Measurements from ENCODE around the gene SKOR1.

SKOR1 gene

GRCh38 chr15:67849538-67849937 lies 24.2 kb downstream of the SKOR1 start:
- H3K27me3 ChIP-seq (ENCODE audit: insufficient read depth, insufficient read length), result no peaks in the 10 kb centered on the region
- H3K4me1 ChIP-seq (ENCODE audit: insufficient read depth, insufficient read length), result peaks cover 6% of the 10 kb centered on the region
- TF ChIP-seq YY1 (IDR thresholded peaks at IDR 0.05; ENCODE audit: insufficient read depth, insufficient read length) (no peak), ZNF274 (IDR thresholded peaks at IDR 0.05; ENCODE audit: low read depth, low read length) (no peak), SUZ12 (IDR thresholded peaks at IDR 0.05; ENCODE audit: extremely low read depth, insufficient read depth, insufficient read length) (no peak)

GRCh38 chr15:67850336-67850735 lies 25.0 kb downstream of the SKOR1 start:
- no peak for DNase-seq (ENCODE audit: low read depth, low spot score)
- Histone ChIP-seq H3K36me3 (ENCODE audit: insufficient read depth, insufficient read length, low read length) (no peaks in the 10 kb centered on the region), H3K9me3 (ENCODE audit: insufficient read depth, low read length) (peaks cover 7% of the 10 kb centered on the region), H3K4me3 (ENCODE audit: insufficient read length, low read depth) (no peak overlapping the region), H3K27me3 (ENCODE audit: insufficient read depth, insufficient read length) (no peaks in the 10 kb centered on the region), H3K9ac (ENCODE audit: insufficient read length, low read depth) (no peak overlapping the region), H3K4me1 (ENCODE audit: insufficient read depth, insufficient read length) (peaks cover 7% of the 10 kb centered on the region)
- no peak for TF ChIP-seq YY1 (IDR thresholded peaks at IDR 0.05; ENCODE audit: insufficient read depth, insufficient read length)
- TF ChIP-seq SUZ12 (IDR thresholded peaks at IDR 0.05; ENCODE audit: extremely low read depth, insufficient read depth, insufficient read length), result no peak
- TF ChIP-seq ZNF274 (IDR thresholded peaks at IDR 0.05; ENCODE audit: low read depth, low read length), result no peak

More at GRCh38 chr15:67849538-67849937, 24.2 kb downstream of the SKOR1 start:
- Histone ChIP-seq H3K9me3 (ENCODE audit: insufficient read depth, low read length) (peaks cover 7% of the 10 kb centered on the region), H3K36me3 (ENCODE audit: insufficient read depth, insufficient read length, low read length) (no peaks in the 10 kb centered on the region), H3K9ac (ENCODE audit: insufficient read length, low read depth) (no peak overlapping the region), H3K4me3 (ENCODE audit: insufficient read length, low read depth) (no peak overlapping the region)
- DNase-seq (ENCODE audit: low read depth, low spot score), result no peak

GRCh38 chr15:67850994-67851571 lies 25.8 kb downstream of the SKOR1 start:
- TF ChIP-seq SUZ12 (IDR thresholded peaks at IDR 0.05; ENCODE audit: extremely low read depth, insufficient read depth, insufficient read length) (no peak), YY1 (IDR thresholded peaks at IDR 0.05; ENCODE audit: insufficient read depth, insufficient read length) (no peak), ZNF274 (IDR thresholded peaks at IDR 0.05; ENCODE audit: low read depth, low read length) (no peak)
- Histone ChIP-seq H3K36me3 (ENCODE audit: insufficient read depth, insufficient read length, low read length) (no peaks in the 10 kb centered on the region), H3K9ac (ENCODE audit: insufficient read length, low read depth) (no peak overlapping the region), H3K27me3 (ENCODE audit: insufficient read depth, insufficient read length) (no peaks in the 10 kb centered on the region), H3K4me1 (ENCODE audit: insufficient read depth, insufficient read length) (peaks cover 7% of the 10 kb centered on the region), H3K4me3 (ENCODE audit: insufficient read length, low read depth) (no peak overlapping the region), H3K9me3 (ENCODE audit: insufficient read depth, low read length) (peaks cover 7% of the 10 kb centered on the region)
- no peak for DNase-seq (ENCODE audit: low read depth, low spot score)

- no peak for DNase-seq (ENCODE audit: low read depth, low spot score)
- no peak for TF ChIP-seq ZNF274 (IDR thresholded peaks at IDR 0.05; ENCODE audit: low read depth, low read length)
- Histone ChIP-seq H3K4me1 (ENCODE audit: insufficient read depth, insufficient read length) (peaks cover 8% of the 10 kb centered on the region), H3K9me3 (ENCODE audit: insufficient read depth, low read length) (peaks cover 7% of the 10 kb centered on the region), H3K9ac (ENCODE audit: insufficient read length, low read depth) (no peak overlapping the region), H3K36me3 (ENCODE audit: insufficient read depth, insufficient read length, low read length) (no peaks in the 10 kb centered on the region), H3K4me3 (ENCODE audit: insufficient read length, low read depth) (no peak overlapping the region), H3K27me3 (ENCODE audit: insufficient read depth, insufficient read length) (no peaks in the 10 kb centered on the region)
Measured at GRCh38 chr15:67852418-67852817, 27.1 kb downstream of the SKOR1 start.

GRCh38 chr15:67853454-67853853 lies 28.1 kb downstream of the SKOR1 start:
- peaks cover 7% of the 10 kb centered on the region for H3K9me3 ChIP-seq (ENCODE audit: insufficient read depth, low read length)

GRCh38 chr15:67854358-67854757 lies 29.0 kb downstream of the SKOR1 start:
- no peak overlapping the region for H3K4me3 ChIP-seq (ENCODE audit: insufficient read length, low read depth)
- DNase-seq (ENCODE audit: low read depth, low spot score), result no peak
- no peak overlapping the region for H3K9ac ChIP-seq (ENCODE audit: insufficient read length, low read depth)
- H3K36me3 ChIP-seq (ENCODE audit: insufficient read depth, insufficient read length, low read length), result no peaks in the 10 kb centered on the region
- TF ChIP-seq YY1 (IDR thresholded peaks at IDR 0.05; ENCODE audit: insufficient read depth, insufficient read length) (no peak), ZNF274 (IDR thresholded peaks at IDR 0.05; ENCODE audit: low read depth, low read length) (no peak), SUZ12 (IDR thresholded peaks at IDR 0.05; ENCODE audit: extremely low read depth, insufficient read depth, insufficient read length) (no peak)
- no peaks in the 10 kb centered on the region for H3K27me3 ChIP-seq (ENCODE audit: insufficient read depth, insufficient read length)
- H3K9me3 ChIP-seq (ENCODE audit: insufficient read depth, low read length), result peaks cover 4% of the 10 kb centered on the region
- peaks cover 9% of the 10 kb centered on the region for H3K4me1 ChIP-seq (ENCODE audit: insufficient read depth, insufficient read length)

More at GRCh38 chr15:67853454-67853853, 28.1 kb downstream of the SKOR1 start:
- Histone ChIP-seq H3K9ac (ENCODE audit: insufficient read length, low read depth) (no peak overlapping the region), H3K36me3 (ENCODE audit: insufficient read depth, insufficient read length, low read length) (no peaks in the 10 kb centered on the region), H3K27me3 (ENCODE audit: insufficient read depth, insufficient read length) (no peaks in the 10 kb centered on the region), H3K4me3 (ENCODE audit: insufficient read length, low read depth) (no peak overlapping the region), H3K4me1 (ENCODE audit: insufficient read depth, insufficient read length) (peaks cover 9% of the 10 kb centered on the region)
- no peak for DNase-seq (ENCODE audit: low read depth, low spot score)
- no peak for TF ChIP-seq ZNF274 (IDR thresholded peaks at IDR 0.05; ENCODE audit: low read depth, low read length)

- no peak overlapping the region for H3K9ac ChIP-seq (ENCODE audit: insufficient read length, low read depth)
- no peaks in the 10 kb centered on the region for H3K27me3 ChIP-seq (ENCODE audit: insufficient read depth, insufficient read length)
- no peaks in the 10 kb centered on the region for H3K9me3 ChIP-seq (ENCODE audit: insufficient read depth, low read length)
- no peak overlapping the region for H3K4me3 ChIP-seq (ENCODE audit: insufficient read length, low read depth)
- no peak for TF ChIP-seq SUZ12 (IDR thresholded peaks at IDR 0.05; ENCODE audit: extremely low read depth, insufficient read depth, insufficient read length)
- no peak for TF ChIP-seq ZNF274 (IDR thresholded peaks at IDR 0.05; ENCODE audit: low read depth, low read length)
- TF ChIP-seq YY1 (IDR thresholded peaks at IDR 0.05; ENCODE audit: insufficient read depth, insufficient read length), result no peak
- no peaks in the 10 kb centered on the region for H3K36me3 ChIP-seq (ENCODE audit: insufficient read depth, insufficient read length, low read length)
- H3K4me1 ChIP-seq (ENCODE audit: insufficient read depth, insufficient read length), result peaks cover 12% of the 10 kb centered on the region
- no peak for DNase-seq (ENCODE audit: low read depth, low spot score)
Measured at GRCh38 chr15:67855842-67856241, 30.5 kb downstream of the SKOR1 start.
